Esophagus mucosa (tissue), 1 donor: ENCODE measurements around the gene GPHB5. TPM values are rescaled to one million over a fixed set of nuclear protein-coding genes. Genes with fewer than 3 reads are reported as not detected.
A peak's percentile ranks its signal among the peaks of the same experiment; 100 is the strongest.
"Not testable (repeated sequence)": the region's sequence is repeated elsewhere in the genome, so short reads cannot be mapped to it uniquely, and the experiment has no call there.

ENCODE experiments used
- ATAC-seq: fragments of 200-7000 bp; cut with Tn5 transposase; one replicate; pipeline ENCODE4 v1.9.1; 2020
- total RNA-seq: library from RNA; stranded (reverse); gene quantifications from one replicate; pipeline ENCODE4 v1.2.4, GENCODE V29; 2023
- donor health status: DM: yes; HTN: yes; CAD: no.

GPHB5 gene
- total RNA-seq, 1 donor from 2014 or later: not detected

GRCh38 chr14:63292805-63293204, 25.9 kb downstream of the GPHB5 start:
- no peak for ATAC-seq

GRCh38 chr14:63290741-63291430, 27.8 kb downstream of the GPHB5 start:
- no peak for ATAC-seq

- no peak for ATAC-seq
These were observed 29.9 kb downstream of the GPHB5 start for GRCh38 chr14:63288853-63289252.

DNA sequence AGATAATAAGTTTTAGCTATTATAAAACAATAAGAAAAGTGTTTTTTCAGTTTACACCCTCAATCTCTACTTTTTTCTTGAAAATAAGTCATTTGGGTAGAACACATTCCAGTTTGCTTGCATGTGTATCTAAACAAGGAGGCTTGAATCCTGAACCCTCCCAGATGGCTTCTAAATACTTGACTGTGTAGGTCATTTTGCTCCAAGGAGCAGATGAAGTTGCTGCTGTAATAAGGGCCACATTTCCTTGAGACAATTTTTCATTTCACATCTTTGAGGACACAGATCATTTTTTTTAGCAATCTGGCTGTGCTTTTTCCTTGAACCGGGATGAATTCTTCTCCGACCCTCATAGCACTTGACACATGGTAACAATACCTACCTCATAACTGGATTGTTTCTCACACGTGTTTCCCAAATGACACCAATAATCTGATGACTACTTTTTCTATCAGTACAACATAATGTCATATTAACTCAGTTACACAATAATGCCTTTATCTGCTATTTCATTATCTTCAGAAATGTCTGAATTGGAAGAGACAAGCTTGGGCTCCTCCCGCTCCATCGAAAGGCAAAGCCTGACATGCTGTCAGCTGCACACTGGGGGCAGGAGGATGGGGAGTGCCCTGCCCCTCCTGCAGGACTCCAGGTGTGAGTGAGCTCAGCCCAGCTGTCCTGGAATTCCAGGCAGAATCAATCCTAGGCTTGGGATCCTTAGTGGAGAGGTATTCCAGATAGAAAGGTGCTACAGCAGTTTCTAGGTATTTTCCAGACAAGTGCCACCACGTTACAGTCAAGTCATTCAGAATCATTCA, 30.9 kb downstream of the GPHB5 start:
- no peak for ATAC-seq

DNA sequence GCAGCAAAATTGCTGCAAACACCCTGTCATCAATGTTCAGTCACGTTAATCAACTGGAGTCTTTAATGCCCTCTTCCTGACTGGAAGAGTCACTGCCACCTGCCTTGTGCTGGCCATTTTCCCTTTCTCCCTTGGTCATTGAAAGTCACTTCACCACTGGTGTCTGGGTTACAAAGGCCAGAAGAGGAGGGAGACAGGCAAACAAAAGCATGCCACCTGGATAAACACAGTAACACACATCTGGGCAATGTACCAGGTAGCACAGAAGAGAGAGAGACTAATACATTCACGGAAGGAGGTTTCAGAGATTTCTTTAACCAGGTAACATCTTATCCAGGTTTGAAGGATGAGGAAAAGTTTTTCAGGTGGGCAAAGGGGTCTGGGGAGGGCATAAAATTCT, 32.7 kb downstream of the GPHB5 start:
- ATAC-seq: no peak

- no peak for ATAC-seq
These were observed 34.9 kb downstream of the GPHB5 start for GRCh38 chr14:63283884-63284248.

DNA sequence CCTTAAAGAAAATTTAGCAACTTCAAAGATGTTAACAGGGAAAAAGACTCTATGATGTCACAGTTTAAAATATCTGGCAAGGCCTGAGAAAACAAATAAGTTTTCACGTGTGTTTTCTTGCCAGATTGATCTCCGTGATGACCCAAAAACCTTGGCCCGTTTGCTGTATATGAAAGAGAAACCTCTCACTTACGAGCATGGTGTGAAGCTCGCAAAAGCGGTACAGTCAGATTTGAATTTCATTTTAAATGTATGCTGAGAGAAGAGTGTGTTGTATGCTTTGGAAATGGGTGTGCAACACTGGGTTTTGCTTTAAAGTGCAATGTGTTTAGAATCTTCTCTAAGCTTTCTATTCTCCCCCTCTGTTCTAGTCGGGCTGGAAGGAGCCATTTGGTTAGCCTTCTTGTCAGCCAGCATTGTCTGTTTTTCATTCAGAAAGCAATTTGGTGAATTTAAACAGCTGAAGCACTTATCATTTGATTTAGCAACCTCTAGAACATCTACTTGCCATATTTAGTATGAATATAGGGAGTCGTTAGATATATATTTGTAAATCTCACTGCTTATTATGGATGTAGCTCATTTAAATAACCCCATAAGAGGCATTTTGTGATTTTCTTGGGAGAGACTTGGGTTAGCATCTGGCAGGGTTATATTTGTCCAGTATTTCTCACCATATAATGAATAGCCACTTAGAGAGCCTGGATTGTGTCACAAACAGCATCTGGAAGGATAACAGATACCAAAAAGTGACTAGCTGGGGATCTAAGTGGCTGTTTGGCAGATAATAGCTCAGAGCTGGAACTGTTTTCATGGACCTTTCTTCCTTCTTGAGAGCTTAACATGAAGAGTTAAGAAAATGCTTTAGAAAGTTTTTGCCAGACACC, 35.5 kb downstream of the GPHB5 start:
- no peak for ATAC-seq

DNA sequence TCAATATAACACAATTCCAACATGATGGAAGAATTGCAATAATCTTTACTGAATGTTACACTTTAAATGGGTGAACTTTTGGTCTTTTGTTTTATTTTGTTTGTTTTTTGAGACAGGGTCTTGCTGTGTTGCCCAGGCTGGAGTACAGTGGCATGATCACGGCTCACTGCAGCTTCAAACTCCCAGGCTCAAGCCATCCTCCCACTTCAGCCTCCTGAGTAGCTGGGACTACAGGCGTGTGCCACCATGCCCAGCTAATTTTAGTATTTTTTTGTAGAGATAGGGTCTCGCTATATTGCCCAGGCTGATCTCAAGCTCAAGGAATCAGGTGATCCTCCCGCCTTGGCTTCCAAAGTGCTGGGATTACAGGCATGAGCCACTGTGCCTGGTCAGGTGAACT, 38.8 kb downstream of the GPHB5 start:
- not testable (repeated sequence) for ATAC-seq

- no peak for ATAC-seq
These were observed 41.0 kb downstream of the GPHB5 start for GRCh38 chr14:63277591-63278183.

DNA sequence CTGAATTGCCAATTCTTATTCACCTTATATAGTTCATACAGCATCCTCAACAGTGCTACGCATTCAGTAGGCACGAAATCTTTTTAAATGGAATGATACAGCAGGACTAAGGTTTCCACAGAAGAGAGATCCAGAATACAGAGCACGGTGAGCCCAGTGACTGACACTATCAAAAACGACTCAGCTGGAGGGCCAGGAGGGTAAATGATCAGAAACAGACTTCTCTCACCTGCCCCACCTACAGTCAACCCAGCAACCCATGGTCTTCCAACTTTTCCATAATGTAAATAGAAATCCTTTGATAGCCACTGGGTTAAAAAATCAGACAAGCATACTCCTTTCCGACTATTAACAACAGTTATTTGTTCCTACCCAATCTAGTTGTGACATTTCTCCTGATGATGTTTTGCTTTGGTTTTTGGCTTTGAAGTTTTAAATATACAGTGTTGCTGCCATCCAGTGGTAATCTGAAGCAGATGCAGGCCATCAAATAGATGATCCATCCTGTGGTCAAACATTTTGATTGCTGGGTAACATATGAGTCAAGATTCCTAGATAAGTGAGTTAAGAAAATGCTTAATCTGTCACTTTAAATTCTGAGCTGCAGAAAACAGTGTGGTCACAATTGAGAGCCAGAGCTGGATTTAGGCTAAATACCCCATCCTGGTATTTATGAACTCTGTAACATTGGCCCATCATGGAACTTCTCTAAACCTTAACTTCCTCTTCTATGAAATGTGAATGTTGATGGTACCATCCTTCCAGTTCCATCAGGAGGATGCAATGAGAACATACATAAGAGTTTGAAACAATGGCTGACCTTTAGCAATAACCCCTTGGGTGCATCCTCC, 42.0 kb downstream of the GPHB5 start:
- ATAC-seq: peak; percentile 59

DNA sequence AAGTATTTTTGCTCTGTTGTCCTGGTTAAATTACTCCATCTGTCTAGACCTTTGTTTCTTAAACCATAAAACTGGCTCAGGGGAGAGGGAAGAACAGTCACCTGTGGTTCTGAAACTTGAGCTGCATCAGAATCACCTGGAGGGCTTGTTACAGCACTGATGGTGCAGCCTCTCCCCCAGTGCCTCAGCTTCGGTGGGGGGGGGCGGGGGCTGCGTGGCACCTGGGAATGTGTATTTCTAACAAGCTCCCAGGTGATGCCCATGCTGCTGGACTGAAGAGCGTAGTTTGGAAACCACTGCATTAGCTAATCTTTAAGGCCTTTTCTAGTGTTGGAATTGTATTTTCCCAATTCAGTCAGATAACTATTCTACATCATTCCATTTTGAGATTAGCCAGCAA, 42.7 kb downstream of the GPHB5 start:
- ATAC-seq: no peak

GRCh38 chr14:63275611-63276010, 43.1 kb downstream of the GPHB5 start:
- no peak for ATAC-seq

DNA sequence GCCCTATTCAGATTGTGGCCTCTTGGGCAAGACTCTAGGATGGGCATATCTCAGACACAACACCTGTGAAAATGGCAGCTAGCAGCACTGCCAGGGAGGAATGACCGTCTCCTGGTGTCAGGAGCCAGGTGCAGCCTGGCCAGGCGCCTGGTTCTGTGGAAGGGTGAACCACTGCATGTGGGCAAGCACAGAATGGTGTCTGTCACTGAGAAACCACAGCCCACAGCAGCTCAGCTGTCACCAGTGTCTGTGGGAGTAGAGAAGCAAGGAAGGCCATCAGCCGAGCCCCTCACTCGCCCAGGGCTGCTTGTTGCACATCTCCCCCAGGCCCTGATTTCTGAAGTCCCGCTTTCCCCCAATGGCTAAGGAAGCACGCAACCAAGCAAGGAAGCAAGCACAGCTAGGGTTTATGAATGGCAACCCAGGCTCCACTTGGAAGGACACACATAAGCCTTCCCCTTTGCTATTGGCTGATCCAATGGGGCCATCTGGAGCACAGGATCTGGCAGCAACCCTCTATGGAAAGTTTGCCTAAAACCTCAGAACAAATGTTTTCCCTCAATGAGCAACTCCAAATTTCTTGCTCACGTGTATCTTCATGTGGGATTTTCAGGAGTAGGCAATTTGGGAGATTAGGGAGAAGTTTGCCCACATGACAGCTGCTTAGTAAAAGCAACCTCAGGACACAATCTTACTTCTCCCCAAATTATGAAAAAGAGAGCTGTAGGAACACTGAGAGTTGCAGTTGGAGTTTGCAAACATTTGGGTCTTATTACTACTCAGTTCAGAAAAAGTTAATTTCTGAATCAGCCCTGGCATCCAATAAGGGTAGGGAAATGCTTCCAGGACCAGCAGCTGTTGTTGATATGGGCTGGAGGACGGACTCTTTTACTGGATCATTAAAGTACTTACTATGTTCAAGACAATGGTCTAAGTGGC, 44.7 kb downstream of the GPHB5 start:
- no peak for ATAC-seq

GRCh38 chr14:63273129-63273528, 45.6 kb downstream of the GPHB5 start:
- ATAC-seq: no peak

DNA sequence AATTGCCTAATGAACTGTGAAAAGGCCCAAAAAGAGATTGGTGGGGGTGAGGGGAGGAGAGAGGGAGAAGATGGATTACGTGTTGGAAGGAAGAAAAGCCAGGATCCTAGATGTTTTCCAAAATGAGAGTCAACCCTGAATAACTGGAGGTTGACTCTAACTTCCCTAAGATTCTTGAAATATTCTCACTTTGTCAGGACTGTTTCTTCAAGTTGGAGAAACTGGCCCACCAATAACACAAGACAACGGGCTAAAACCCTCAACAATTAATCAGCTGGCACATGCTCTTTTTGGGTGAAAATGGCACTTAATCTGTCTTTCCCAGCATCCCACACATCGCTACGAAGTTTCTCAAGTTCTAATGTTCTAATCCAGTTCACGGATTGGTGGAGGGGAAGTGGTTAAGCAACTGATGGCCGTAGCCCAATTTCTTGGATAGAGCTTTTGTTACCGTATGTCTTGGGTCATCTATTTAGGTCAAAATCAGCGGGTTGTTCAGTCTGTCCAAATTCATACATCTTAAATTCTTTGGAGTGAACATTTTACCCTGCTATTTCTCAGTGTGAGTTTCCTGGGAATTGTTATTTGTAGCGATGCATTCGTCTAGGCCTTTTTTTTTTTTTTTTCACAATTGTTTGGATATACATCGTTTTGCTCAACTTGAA, 49.0 kb downstream of the GPHB5 start:
- ATAC-seq: no peak

DNA sequence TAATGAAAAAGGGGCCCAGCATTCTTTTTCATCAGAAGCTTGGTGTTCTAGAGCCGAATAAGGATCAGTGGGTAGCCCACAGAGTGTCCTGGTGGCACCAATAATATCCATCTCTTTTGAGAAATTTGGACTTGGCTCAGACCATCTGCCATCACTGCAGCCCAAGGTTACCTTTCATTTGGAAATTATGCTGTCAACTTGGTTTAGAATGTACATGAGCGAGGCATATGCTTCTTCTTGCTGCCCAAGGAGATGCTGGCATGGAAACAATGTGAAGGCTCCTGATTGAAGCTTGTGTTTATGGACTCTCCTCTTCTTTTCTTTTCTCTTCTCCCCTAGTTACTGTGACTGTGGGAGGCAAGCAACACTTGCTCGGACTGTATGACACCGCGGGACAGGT, 50.0 kb downstream of the GPHB5 start:
- no peak for ATAC-seq

DNA sequence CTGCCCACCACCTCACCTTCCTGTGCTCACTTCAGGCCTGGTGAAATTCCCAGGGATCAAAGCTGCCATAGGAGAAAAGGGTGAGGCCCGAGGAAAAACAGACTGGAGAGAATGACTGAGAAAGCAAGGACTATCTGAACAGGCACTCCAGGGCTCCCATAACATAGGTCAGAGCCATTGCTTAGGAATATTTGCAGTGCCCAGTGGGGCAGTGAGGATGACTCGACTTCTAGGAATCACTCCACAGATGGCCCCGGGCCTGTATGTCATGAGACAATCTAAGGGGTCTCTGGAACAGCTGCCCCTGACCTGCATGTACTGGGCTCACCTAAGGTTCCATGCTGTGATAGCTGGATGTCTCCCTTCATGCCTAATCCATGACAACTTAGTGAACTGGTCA, 51.6 kb downstream of the GPHB5 start:
- no peak for ATAC-seq

DNA sequence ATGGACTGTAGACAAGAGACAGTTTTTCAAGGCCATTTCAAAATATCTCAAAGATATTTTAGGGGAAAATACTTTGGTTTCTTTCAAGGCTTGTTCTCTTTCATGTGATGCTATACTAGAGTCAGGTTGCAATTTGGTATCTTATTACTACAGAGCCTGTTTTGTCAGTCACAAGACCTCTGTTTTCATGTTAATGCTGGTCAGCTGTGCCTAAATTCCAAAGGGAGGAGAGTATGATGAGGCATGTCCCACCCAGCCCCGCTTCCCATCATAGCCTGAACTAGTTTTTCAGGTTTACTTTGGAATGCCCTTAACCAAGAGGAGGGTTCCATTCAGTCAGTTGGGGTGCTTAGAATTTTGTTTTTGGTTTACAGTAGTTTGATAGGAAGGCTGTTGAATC, 52.6 kb downstream of the GPHB5 start:
- peak; percentile 52 for ATAC-seq
